ENCODE measurements around the gene STAMBPL1. TPM values are rescaled to one million over a fixed set of nuclear protein-coding genes. Genes with fewer than 3 reads are reported as not detected.

The STAMBPL1 gene
- total RNA-seq, 1 donor from 2014 or later: 3.3 TPM

DNA sequence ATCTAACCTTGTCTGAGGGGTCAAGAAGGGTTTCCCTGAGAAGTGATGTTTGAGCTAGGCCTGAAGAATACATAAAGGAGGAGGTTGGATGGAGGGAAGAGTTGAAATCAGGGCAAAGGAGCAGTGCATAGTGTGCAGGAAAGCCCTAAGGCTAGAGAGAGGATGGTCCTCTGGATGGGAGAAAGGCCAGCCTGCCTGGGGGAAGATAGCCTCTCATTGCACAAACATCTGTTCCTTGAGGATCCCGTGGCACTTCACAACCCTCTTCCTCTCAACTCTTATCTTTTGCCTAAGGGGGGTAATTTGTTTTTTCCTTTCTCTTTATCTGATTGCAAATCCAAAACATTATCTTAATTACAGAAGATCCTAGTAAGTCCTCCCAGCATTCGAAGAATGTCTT is 35.7 kb downstream of the STAMBPL1 start:
- Mint-ChIP-seq H3K36me3 (ENCODE audit: low read depth, unreplicated experiment) (no peaks in the 10 kb centered on the region), H3K4me3 (ENCODE audit: unreplicated experiment) (no peak overlapping the region), H3K9me3 (ENCODE audit: unreplicated experiment) (no peaks in the 10 kb centered on the region), H3K27ac (ENCODE audit: unreplicated experiment) (no peak overlapping the region), H3K4me1 (ENCODE audit: unreplicated experiment) (peaks cover 9% of the 10 kb centered on the region), H3K27me3 (ENCODE audit: unreplicated experiment) (no peaks in the 10 kb centered on the region)
- no peak for DNase-seq (ENCODE audit: low spot score)
- TF ChIP-seq, protein P1, sequence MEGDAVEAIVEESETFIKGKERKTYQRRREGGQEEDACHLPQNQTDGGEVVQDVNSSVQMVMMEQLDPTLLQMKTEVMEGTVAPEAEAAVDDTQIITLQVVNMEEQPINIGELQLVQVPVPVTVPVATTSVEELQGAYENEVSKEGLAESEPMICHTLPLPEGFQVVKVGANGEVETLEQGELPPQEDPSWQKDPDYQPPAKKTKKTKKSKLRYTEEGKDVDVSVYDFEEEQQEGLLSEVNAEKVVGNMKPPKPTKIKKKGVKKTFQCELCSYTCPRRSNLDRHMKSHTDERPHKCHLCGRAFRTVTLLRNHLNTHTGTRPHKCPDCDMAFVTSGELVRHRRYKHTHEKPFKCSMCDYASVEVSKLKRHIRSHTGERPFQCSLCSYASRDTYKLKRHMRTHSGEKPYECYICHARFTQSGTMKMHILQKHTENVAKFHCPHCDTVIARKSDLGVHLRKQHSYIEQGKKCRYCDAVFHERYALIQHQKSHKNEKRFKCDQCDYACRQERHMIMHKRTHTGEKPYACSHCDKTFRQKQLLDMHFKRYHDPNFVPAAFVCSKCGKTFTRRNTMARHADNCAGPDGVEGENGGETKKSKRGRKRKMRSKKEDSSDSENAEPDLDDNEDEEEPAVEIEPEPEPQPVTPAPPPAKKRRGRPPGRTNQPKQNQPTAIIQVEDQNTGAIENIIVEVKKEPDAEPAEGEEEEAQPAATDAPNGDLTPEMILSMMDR (IDR thresholded peaks at IDR 0.05; ENCODE audit: unreplicated experiment): no peak

DNA sequence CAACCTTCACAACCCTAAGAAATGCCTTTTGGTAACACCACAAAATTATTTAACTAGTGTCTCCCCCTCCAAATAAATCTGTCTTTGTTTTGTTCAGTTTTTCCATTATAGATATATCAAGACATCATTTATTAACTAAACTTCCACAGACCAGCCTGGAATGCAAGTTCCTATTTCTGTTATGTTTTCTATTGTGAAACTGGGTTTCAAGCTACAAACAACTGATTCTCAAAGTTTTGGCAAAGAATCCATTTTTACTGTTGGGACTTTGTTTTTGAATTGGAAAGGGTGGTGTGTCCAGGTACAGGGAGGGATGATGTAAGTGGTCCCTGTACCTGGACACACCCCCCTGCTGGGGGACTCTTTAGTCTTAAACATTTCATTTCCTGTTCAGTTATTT is 36.2 kb downstream of the STAMBPL1 start:
- H3K4me3 Mint-ChIP-seq (ENCODE audit: unreplicated experiment): no peak overlapping the region
- H3K27me3 Mint-ChIP-seq (ENCODE audit: unreplicated experiment): no peaks in the 10 kb centered on the region
- H3K27ac Mint-ChIP-seq (ENCODE audit: unreplicated experiment): no peak overlapping the region
- H3K4me1 Mint-ChIP-seq (ENCODE audit: unreplicated experiment): peaks cover 9% of the 10 kb centered on the region
- TF ChIP-seq, protein P1 (IDR thresholded peaks at IDR 0.05; ENCODE audit: unreplicated experiment): no peak
- DNase-seq (ENCODE audit: low spot score): no peak
- no peaks in the 10 kb centered on the region for H3K9me3 Mint-ChIP-seq (ENCODE audit: unreplicated experiment)
- H3K36me3 Mint-ChIP-seq (ENCODE audit: low read depth, unreplicated experiment): no peaks in the 10 kb centered on the region

DNA sequence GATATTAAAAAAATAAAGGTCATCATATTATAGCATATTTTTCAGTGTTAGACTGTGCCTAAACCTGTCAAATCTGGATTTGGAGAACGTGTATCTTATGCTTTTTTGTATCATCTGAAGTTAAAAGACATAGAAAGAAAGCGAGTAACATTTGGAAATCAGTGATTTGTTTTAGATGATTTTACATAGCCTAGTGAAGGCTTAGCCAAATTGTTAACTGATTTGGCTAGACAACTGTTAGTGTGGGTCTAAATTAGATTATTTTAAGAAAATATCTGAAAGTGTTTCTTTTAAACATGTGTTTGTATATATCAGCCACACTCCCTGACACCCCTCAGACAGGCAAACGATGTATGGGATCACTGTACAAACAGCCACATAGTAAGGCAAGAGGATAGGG is 36.9 kb downstream of the STAMBPL1 start:
- Mint-ChIP-seq H3K27ac (ENCODE audit: unreplicated experiment) (no peak overlapping the region), H3K4me1 (ENCODE audit: unreplicated experiment) (peaks cover 9% of the 10 kb centered on the region), H3K27me3 (ENCODE audit: unreplicated experiment) (no peaks in the 10 kb centered on the region), H3K36me3 (ENCODE audit: low read depth, unreplicated experiment) (no peaks in the 10 kb centered on the region), H3K9me3 (ENCODE audit: unreplicated experiment) (no peaks in the 10 kb centered on the region), H3K4me3 (ENCODE audit: unreplicated experiment) (no peak overlapping the region)
- TF ChIP-seq, protein P1 (IDR thresholded peaks at IDR 0.05; ENCODE audit: unreplicated experiment): no peak
- no peak for DNase-seq (ENCODE audit: low spot score)

DNA sequence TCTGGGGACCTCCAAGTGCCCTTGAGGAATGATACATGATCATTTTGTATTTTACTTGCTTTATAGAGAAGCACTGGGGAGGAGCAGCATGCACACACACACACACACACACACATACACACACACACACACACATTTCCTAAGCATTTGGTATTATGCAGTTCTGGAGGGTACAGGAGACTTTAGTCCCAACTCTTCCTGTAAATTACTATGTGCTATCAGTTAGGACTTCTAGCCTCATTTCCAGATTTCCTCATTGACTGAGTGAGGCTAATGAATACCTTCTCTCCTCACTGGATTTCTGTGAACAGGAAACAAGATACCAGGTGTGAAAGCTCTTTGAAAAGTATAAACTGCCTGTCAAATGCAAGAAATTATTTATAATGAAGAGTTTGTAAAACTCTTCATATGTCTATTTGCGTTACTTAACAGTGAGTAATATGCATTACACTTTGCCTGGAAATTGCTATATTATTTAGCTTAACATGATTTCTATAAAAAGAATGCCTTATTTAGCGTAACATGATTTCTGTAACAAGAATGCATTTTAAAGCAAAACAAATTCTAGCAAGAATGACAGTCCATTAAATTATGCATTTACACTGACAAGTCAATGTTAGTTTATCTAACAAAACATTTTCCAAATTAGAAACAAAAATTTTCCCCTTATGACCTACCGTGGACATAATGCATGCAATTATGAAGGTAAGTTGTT is 38.3 kb downstream of the STAMBPL1 start:
- H3K4me3 Mint-ChIP-seq (ENCODE audit: unreplicated experiment): no peak overlapping the region
- H3K9me3 Mint-ChIP-seq (ENCODE audit: unreplicated experiment): no peaks in the 10 kb centered on the region
- H3K36me3 Mint-ChIP-seq (ENCODE audit: low read depth, unreplicated experiment): no peaks in the 10 kb centered on the region
- TF ChIP-seq, protein P1 (IDR thresholded peaks at IDR 0.05; ENCODE audit: unreplicated experiment): no peak
- H3K4me1 Mint-ChIP-seq (ENCODE audit: unreplicated experiment): peaks cover 9% of the 10 kb centered on the region
- no peak overlapping the region for H3K27ac Mint-ChIP-seq (ENCODE audit: unreplicated experiment)
- DNase-seq (ENCODE audit: low spot score): no peak
- no peaks in the 10 kb centered on the region for H3K27me3 Mint-ChIP-seq (ENCODE audit: unreplicated experiment)

DNA sequence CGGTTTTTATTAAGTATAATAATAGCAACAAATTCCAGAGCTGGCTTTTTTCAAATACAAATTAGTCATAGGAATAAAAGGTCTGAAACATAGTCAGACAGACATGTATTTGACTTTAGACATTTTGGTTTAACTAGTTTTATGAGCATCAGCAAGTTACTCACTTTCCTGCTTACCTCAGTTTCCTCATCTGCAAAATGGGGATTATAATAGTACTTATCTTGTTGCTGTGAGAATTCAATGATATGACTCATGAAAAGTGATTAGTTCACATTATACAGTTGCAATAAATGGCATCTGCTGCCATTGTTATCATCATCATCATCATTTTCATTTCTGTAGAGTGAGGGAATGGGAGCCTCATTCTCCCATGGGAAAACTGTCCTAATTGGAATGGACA is 39.0 kb downstream of the STAMBPL1 start:
- H3K4me1 Mint-ChIP-seq (ENCODE audit: unreplicated experiment): peaks cover 13% of the 10 kb centered on the region
- DNase-seq (ENCODE audit: low spot score): no peak
- no peak overlapping the region for H3K27ac Mint-ChIP-seq (ENCODE audit: unreplicated experiment)
- H3K4me3 Mint-ChIP-seq (ENCODE audit: unreplicated experiment): no peak overlapping the region
- TF ChIP-seq, protein P1 (IDR thresholded peaks at IDR 0.05; ENCODE audit: unreplicated experiment): no peak
- H3K27me3 Mint-ChIP-seq (ENCODE audit: unreplicated experiment): no peaks in the 10 kb centered on the region
- H3K36me3 Mint-ChIP-seq (ENCODE audit: low read depth, unreplicated experiment): no peaks in the 10 kb centered on the region
- no peaks in the 10 kb centered on the region for H3K9me3 Mint-ChIP-seq (ENCODE audit: unreplicated experiment)
